ENCODE measurements around the gene FBXO46. TPM values are rescaled to one million over a fixed set of nuclear protein-coding genes. Genes with fewer than 3 reads are reported as not detected.

The FBXO46 gene
- total RNA-seq, 1 experiment from 2014 or later, result 40.1 TPM

DNA sequence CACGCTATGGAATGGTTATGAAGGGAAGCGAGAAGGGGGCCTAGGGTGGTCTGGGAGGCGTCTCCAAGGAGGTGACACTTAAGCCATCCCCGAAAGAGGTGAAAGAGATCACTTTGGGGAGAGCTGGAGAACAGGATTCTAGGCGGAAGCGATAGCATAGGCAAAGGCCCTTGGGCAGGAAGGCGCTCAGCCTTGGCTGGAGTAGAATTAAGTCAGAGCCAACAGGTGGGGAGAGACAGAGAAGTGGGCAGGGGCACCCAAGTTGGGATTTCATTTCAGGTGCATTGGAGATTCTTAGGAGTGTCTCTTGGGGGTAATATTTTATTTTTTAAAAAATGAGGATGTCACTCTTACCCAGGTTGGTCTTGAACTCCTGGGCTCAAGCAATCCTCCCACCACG lies 48.6 kb downstream of the FBXO46 start (continued):
- TF ChIP-seq ATF6 (CRISPR knock-in tag; IDR thresholded peaks at IDR 0.05) (no peak), ZNF138 (CRISPR knock-in tag; conservative IDR thresholded peaks at IDR 0.05) (no peak)

- ATAC-seq, result peak; percentile 53
- Mint-ChIP-seq H3K27me3 (ENCODE audit: low read depth) (peaks cover 38% of the 10 kb centered on the region), H3K4me3 (peak overlapping the region; percentile 65), H3K9me3 (no peaks in the 10 kb centered on the region), H3K36me3 (peaks cover 18% of the 10 kb centered on the region), H3K4me1 (peaks cover 14% of the 10 kb centered on the region), H3K27ac (no peak overlapping the region)
- peak; percentile 93 for DNase-seq (ENCODE audit: low spot score)
- no peak for TF ChIP-seq EMX1 (CRISPR knock-in tag; IDR thresholded peaks at IDR 0.05)
- TF ChIP-seq, protein P1, sequence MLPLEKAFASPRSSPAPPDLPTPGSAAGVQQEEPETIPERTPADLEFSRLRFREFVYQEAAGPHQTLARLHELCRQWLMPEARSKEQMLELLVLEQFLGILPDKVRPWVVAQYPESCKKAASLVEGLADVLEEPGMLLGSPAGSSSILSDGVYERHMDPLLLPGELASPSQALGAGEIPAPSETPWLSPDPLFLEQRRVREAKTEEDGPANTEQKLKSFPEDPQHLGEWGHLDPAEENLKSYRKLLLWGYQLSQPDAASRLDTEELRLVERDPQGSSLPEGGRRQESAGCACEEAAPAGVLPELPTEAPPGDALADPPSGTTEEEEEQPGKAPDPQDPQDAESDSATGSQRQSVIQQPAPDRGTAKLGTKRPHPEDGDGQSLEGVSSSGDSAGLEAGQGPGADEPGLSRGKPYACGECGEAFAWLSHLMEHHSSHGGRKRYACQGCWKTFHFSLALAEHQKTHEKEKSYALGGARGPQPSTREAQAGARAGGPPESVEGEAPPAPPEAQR (CRISPR knock-in tag; IDR thresholded peaks at IDR 0.05), result no peak
- TF ChIP-seq, protein P2, sequence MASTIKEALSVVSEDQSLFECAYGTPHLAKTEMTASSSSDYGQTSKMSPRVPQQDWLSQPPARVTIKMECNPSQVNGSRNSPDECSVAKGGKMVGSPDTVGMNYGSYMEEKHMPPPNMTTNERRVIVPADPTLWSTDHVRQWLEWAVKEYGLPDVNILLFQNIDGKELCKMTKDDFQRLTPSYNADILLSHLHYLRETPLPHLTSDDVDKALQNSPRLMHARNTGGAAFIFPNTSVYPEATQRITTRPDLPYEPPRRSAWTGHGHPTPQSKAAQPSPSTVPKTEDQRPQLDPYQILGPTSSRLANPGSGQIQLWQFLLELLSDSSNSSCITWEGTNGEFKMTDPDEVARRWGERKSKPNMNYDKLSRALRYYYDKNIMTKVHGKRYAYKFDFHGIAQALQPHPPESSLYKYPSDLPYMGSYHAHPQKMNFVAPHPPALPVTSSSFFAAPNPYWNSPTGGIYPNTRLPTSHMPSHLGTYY (CRISPR knock-in tag; IDR thresholded peaks at IDR 0.05), result no peak
- TF ChIP-seq FOXK1 (CRISPR knock-in tag; IDR thresholded peaks at IDR 0.05), result 0 out of 2 replicates have a peak, but pooled peaks have one; percentile 65
- TF ChIP-seq ETV6 (CRISPR knock-in tag; IDR thresholded peaks at IDR 0.05), result peak; percentile 62; the same call in 1 of the 2 replicates
- TF ChIP-seq GTF2I (CRISPR knock-in tag; conservative IDR thresholded peaks at IDR 0.05), result 0 out of 2 replicates have a peak, but pooled peaks have one; percentile 36
- no peak for TF ChIP-seq ZNF317 (CRISPR knock-in tag; IDR thresholded peaks at IDR 0.05; ENCODE audit: borderline replicate concordance, low read depth)
- TF ChIP-seq, protein P3, sequence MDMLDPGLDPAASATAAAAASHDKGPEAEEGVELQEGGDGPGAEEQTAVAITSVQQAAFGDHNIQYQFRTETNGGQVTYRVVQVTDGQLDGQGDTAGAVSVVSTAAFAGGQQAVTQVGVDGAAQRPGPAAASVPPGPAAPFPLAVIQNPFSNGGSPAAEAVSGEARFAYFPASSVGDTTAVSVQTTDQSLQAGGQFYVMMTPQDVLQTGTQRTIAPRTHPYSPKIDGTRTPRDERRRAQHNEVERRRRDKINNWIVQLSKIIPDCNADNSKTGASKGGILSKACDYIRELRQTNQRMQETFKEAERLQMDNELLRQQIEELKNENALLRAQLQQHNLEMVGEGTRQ (CRISPR knock-in tag; IDR thresholded peaks at IDR 0.05), result no peak
- 0 out of 2 replicates have a peak, but pooled peaks have one; percentile 29 for TF ChIP-seq FOXP1 (CRISPR knock-in tag; IDR thresholded peaks at IDR 0.05; ENCODE audit: borderline replicate concordance)
- TF ChIP-seq HMGXB4 (CRISPR knock-in tag; IDR thresholded peaks at IDR 0.05), result peak; percentile 93
- TF ChIP-seq TCF7 (CRISPR knock-in tag; IDR thresholded peaks at IDR 0.05; ENCODE audit: low read depth), result no peak
- TF ChIP-seq, protein P4, sequence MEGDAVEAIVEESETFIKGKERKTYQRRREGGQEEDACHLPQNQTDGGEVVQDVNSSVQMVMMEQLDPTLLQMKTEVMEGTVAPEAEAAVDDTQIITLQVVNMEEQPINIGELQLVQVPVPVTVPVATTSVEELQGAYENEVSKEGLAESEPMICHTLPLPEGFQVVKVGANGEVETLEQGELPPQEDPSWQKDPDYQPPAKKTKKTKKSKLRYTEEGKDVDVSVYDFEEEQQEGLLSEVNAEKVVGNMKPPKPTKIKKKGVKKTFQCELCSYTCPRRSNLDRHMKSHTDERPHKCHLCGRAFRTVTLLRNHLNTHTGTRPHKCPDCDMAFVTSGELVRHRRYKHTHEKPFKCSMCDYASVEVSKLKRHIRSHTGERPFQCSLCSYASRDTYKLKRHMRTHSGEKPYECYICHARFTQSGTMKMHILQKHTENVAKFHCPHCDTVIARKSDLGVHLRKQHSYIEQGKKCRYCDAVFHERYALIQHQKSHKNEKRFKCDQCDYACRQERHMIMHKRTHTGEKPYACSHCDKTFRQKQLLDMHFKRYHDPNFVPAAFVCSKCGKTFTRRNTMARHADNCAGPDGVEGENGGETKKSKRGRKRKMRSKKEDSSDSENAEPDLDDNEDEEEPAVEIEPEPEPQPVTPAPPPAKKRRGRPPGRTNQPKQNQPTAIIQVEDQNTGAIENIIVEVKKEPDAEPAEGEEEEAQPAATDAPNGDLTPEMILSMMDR (IDR thresholded peaks at IDR 0.05), result peak; percentile 96
- TF ChIP-seq ZNF532 (CRISPR knock-in tag; IDR thresholded peaks at IDR 0.05; ENCODE audit: borderline replicate concordance), result no peak
- peak; percentile 74; the same call in 1 of the 2 replicates for TF ChIP-seq TP53 (CRISPR knock-in tag; IDR thresholded peaks at IDR 0.05)
- ChIA-PET CTCF (interaction anchor here (0.6 to 6.7 kb wide), 21 partner anchors 10 to 599 kb away, joined by 3 to 86 read pairs (median 4); partner anchors contain the start of genes GIPR, OPA3, QPCTL and SIX5), POLR2A (interaction anchor here (0.7 to 1.7 kb wide), 3 partner anchors 10 to 89 kb away, joined by 3 to 5 read pairs (median 3); partner anchors contain the start of gene SNRPD2)
Observed at GRCh38 chr19:45681391-45682015, 49.2 kb downstream of the FBXO46 start.
